HK-2 (cell line): ENCODE results near the gene MAGI3.
"Not testable (repeated sequence)": the region's sequence is repeated elsewhere in the genome, so short reads cannot be mapped to it uniquely, and the experiment has no call there.

Source experiments
- DNase-seq: peaks from one replicate; pipeline ENCODE4 v3.0.0-alpha.2; 2018; ENCODE audit not compliant: unreplicated experiment

The MAGI3 gene

GRCh38 chr1:113692342-113692741, 302.0 kb downstream of the MAGI3 start:
- no peak for DNase-seq

GRCh38 chr1:113692824-113693431, 302.6 kb downstream of the MAGI3 start:
- no peak for DNase-seq

GRCh38 chr1:113694910-113695309, 304.6 kb downstream of the MAGI3 start:
- no peak for DNase-seq

GRCh38 chr1:113701429-113701828, 311.1 kb downstream of the MAGI3 start:
- DNase-seq: no peak

GRCh38 chr1:113714606-113715269, 324.4 kb downstream of the MAGI3 start:
- no peak for DNase-seq

- not testable (repeated sequence) for DNase-seq
Observed at GRCh38 chr1:113717506-113717905, 327.2 kb downstream of the MAGI3 start.

GRCh38 chr1:113718621-113719020, 328.3 kb downstream of the MAGI3 start:
- DNase-seq: not testable (repeated sequence)

- DNase-seq: no peak
Observed at GRCh38 chr1:113721010-113721409, 330.7 kb downstream of the MAGI3 start.

- DNase-seq: no peak
Observed at GRCh38 chr1:113732802-113733201, 342.5 kb downstream of the MAGI3 start.

- DNase-seq: no peak
Observed at GRCh38 chr1:113734357-113735055, 344.2 kb downstream of the MAGI3 start.
